Type B pancreatic cell (in vitro differentiated cells): ENCODE results near the gene PAQR5. TPM values are rescaled to one million over a fixed set of nuclear protein-coding genes. Genes with fewer than 3 reads are reported as not detected.

Source experiments
- DNase-seq: peaks from one replicate; pipeline ENCODE4 v3.0.0; 2021; ENCODE audit warnings: mixed read lengths; ENCODE audit not compliant: unreplicated experiment; ENCODE audit errors: extremely low spot score
- H3K27ac Mint-ChIP-seq: 2 replicates; pipeline ENCODE4 v1.8.0; 2021; ENCODE audit warnings: mild to moderate bottlenecking, mixed read lengths
- H3K27me3 Mint-ChIP-seq: 2 replicates; pipeline ENCODE4 v1.8.0; 2021; ENCODE audit warnings: mixed read lengths
- H3K36me3 Mint-ChIP-seq: 2 replicates; pipeline ENCODE4 v1.8.0; 2021; ENCODE audit warnings: mixed read lengths
- H3K4me1 Mint-ChIP-seq: one replicate; pipeline ENCODE4 v1.8.0; 2021; ENCODE audit warnings: mixed read lengths; ENCODE audit not compliant: unreplicated experiment
- H3K4me3 Mint-ChIP-seq: 2 replicates; pipeline ENCODE4 v1.8.0; 2021; ENCODE audit warnings: mild to moderate bottlenecking, mixed read lengths
- H3K9me3 Mint-ChIP-seq: 2 replicates; pipeline ENCODE4 v1.8.0; 2021; ENCODE audit warnings: mixed read lengths
- total RNA-seq: library from RNA; stranded (reverse); gene quantifications from 2 replicates; pipeline ENCODE4 v1.2.1, GENCODE V29; 2021; ENCODE audit warnings: low replicate concordance
- TF ChIP-seq, protein P1 (sequence below): fragments of 200-600 bp; sonication (generic); conservative IDR thresholded peaks from 2 replicates; pipeline ENCODE4 v1.5.0; 2021; ENCODE audit warnings: antibody characterized with exemption, mild to moderate bottlenecking

PAQR5 gene
- total RNA-seq, 1 donor from 2014 or later = 7.8 TPM

DNA sequence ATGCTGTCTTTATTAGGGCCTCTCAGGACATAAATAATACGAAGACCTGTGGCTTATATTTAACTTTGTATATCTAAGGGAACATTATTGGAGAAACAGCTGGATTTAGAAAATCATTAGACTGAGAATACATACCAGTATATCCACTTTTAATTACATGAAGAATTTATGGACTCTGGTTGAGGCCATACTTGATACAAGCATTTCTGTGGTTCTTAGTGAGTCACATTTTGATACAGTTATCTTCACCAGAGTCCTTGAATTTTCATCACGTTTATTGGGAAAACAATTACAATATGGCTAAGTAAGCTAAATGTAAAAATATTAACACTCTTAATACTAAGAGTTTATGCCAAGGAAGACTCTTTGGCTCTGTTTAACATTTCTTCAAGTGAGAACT lies 125.3 kb downstream of the PAQR5 start:
- Mint-ChIP-seq H3K9me3 (no peaks in the 10 kb centered on the region), H3K36me3 (peaks cover 31% of the 10 kb centered on the region), H3K27me3 (no peaks in the 10 kb centered on the region), H3K27ac (no peak overlapping the region), H3K4me3 (no peak overlapping the region), H3K4me1 (no peaks in the 10 kb centered on the region)
- DNase-seq = no peak
- TF ChIP-seq, protein P1, sequence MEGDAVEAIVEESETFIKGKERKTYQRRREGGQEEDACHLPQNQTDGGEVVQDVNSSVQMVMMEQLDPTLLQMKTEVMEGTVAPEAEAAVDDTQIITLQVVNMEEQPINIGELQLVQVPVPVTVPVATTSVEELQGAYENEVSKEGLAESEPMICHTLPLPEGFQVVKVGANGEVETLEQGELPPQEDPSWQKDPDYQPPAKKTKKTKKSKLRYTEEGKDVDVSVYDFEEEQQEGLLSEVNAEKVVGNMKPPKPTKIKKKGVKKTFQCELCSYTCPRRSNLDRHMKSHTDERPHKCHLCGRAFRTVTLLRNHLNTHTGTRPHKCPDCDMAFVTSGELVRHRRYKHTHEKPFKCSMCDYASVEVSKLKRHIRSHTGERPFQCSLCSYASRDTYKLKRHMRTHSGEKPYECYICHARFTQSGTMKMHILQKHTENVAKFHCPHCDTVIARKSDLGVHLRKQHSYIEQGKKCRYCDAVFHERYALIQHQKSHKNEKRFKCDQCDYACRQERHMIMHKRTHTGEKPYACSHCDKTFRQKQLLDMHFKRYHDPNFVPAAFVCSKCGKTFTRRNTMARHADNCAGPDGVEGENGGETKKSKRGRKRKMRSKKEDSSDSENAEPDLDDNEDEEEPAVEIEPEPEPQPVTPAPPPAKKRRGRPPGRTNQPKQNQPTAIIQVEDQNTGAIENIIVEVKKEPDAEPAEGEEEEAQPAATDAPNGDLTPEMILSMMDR = no peak

DNA sequence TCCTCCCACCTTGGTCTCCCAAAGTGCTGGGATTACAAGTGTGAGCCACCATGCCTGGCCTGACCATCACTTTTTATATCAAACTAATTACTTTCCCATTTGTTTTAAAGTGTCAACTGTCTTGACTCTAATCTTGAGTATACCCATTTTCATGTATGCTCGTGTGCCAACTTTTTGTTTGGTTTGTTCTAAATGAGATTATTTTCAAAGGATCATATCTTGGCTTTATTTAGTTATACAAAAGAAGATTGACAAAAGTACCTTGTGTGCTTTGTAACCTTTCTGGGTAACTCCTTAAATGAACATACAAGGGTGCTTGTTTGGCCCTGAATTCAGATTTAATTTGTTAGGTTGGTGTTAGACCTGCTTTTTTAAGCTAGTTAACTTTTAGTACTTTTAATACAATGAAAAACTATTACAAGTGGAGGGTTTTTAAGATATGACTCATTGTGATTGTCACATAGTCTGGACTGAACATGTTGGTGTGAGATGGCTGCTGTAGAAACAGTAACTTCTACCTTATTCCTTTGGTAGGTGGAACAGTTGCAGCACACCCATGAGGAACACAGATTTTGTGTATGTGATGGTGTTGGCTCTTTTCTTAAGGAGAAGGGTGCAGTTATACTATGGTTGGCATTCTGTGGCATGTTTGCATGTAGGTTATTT lies 126.2 kb downstream of the PAQR5 start:
- H3K4me1 Mint-ChIP-seq = no peaks in the 10 kb centered on the region
- DNase-seq = no peak
- TF ChIP-seq, protein P1 = no peak
- no peak overlapping the region for H3K4me3 Mint-ChIP-seq
- H3K27me3 Mint-ChIP-seq = no peaks in the 10 kb centered on the region
- peaks cover 24% of the 10 kb centered on the region for H3K36me3 Mint-ChIP-seq
- no peaks in the 10 kb centered on the region for H3K9me3 Mint-ChIP-seq
- H3K27ac Mint-ChIP-seq = no peak overlapping the region

DNA sequence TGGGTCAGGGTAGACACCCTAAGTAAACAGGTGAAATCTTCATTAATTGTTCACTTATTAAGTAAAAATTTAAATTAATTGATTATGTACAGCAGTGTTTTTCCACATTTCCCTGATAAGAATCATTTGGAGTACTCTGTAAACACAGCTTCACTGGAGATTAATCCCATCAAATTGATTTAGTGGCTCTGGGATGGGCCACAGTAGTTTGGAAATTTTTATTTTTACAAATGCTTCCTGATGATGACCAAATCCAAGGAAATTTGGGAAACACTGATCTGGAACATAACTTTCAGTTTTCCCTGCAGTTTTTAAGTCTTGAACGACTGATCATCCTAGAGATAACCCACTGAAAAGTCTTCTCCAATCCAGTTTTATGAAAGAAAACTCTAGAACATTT lies 135.1 kb downstream of the PAQR5 start:
- no peak for DNase-seq
- TF ChIP-seq, protein P1 = no peak
- Mint-ChIP-seq H3K27ac (no peak overlapping the region), H3K4me1 (no peaks in the 10 kb centered on the region), H3K9me3 (no peaks in the 10 kb centered on the region), H3K4me3 (no peak overlapping the region), H3K36me3 (peaks cover 30% of the 10 kb centered on the region), H3K27me3 (no peaks in the 10 kb centered on the region)

DNA sequence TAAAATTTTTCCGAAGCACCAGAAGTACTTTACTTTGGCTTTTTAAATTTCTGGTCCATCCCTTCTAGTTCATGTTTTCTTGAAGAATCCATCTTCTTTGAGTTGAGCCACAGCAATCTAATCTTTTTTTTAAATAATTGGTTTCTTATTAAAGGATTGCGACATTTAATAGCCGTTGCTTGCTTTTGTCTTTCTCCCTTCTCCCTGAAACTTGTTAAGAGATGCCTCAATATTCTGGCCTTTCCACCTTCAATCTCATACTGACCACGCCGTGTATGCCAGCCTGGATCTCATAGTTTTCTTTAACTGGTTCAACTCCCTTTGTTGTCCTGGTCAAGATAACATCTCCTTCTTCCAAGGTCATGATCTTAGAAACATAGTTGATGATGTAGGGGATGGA lies 135.5 kb downstream of the PAQR5 start:
- DNase-seq = no peak
- Mint-ChIP-seq H3K27ac (no peak overlapping the region), H3K9me3 (no peaks in the 10 kb centered on the region), H3K27me3 (no peaks in the 10 kb centered on the region), H3K36me3 (peaks cover 27% of the 10 kb centered on the region), H3K4me3 (no peak overlapping the region), H3K4me1 (no peaks in the 10 kb centered on the region)
- TF ChIP-seq, protein P1 = no peak

DNA sequence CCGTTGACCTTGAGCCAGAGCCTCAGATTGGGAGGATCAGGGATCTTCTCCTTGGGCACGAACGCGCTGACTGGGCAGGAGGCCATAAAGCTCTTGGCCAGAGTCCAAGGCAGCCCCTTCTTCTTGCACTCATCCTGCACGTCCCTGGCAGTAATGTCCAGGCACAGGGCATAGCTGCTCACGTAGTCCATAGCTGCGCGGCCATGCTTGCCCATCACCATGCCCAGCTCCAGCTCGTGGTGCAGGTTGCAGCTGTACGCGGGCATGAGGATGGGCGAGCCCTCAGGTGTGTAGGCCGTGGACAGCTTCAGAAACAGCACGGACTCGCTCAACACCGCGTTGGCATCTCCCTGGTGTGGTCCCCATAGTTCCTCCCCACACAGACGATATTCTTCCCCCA lies 136.0 kb downstream of the PAQR5 start:
- DNase-seq = no peak
- no peak overlapping the region for H3K27ac Mint-ChIP-seq
- no peaks in the 10 kb centered on the region for H3K4me1 Mint-ChIP-seq
- no peak overlapping the region for H3K4me3 Mint-ChIP-seq
- TF ChIP-seq, protein P1 = no peak
- no peaks in the 10 kb centered on the region for H3K27me3 Mint-ChIP-seq
- H3K9me3 Mint-ChIP-seq = no peaks in the 10 kb centered on the region
- H3K36me3 Mint-ChIP-seq = peaks cover 30% of the 10 kb centered on the region
